WI38 (cell line): Measurements from ENCODE around the gene RNF6.
"Not testable (repeated sequence)": the region's sequence is repeated elsewhere in the genome, so short reads cannot be mapped to it uniquely, and the experiment has no call there.

Experiments used
- H3K4me3 ChIP-seq: 2 replicates; pipeline ENCODE4 v1.5.1; 2011; ENCODE audit warnings: low read depth, mild to moderate bottlenecking, control low read depth, low read length
- TF ChIP-seq, protein P1 (sequence below): IDR thresholded peaks from 2 replicates; pipeline ENCODE4 v1.5.1; 2012; ENCODE audit warnings: low read depth, mild to moderate bottlenecking, control low read depth, low read length

RNF6 gene

DNA sequence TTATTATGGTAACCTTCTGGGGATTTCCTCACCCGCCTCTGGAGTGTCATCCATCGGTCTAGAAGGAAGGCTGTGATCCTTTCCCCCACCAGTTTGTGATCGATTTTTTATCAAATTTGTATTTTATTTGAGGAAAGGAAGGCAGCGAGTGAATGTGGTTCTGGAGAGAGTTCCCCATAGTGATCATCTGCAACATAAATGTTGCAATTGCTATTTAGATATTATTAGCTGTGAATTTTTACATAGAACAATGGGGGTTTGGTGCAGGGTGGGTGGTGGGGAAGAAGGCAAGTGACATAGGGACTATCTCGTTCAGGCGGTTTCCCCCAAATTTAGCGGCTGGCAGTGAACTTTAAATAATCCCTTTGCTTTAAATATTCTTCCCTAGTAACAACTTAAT lies 33.0 kb upstream of the RNF6 start:
- TF ChIP-seq, protein P1, sequence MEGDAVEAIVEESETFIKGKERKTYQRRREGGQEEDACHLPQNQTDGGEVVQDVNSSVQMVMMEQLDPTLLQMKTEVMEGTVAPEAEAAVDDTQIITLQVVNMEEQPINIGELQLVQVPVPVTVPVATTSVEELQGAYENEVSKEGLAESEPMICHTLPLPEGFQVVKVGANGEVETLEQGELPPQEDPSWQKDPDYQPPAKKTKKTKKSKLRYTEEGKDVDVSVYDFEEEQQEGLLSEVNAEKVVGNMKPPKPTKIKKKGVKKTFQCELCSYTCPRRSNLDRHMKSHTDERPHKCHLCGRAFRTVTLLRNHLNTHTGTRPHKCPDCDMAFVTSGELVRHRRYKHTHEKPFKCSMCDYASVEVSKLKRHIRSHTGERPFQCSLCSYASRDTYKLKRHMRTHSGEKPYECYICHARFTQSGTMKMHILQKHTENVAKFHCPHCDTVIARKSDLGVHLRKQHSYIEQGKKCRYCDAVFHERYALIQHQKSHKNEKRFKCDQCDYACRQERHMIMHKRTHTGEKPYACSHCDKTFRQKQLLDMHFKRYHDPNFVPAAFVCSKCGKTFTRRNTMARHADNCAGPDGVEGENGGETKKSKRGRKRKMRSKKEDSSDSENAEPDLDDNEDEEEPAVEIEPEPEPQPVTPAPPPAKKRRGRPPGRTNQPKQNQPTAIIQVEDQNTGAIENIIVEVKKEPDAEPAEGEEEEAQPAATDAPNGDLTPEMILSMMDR = no peak
- H3K4me3 ChIP-seq = peak overlapping the region; percentile 70

DNA sequence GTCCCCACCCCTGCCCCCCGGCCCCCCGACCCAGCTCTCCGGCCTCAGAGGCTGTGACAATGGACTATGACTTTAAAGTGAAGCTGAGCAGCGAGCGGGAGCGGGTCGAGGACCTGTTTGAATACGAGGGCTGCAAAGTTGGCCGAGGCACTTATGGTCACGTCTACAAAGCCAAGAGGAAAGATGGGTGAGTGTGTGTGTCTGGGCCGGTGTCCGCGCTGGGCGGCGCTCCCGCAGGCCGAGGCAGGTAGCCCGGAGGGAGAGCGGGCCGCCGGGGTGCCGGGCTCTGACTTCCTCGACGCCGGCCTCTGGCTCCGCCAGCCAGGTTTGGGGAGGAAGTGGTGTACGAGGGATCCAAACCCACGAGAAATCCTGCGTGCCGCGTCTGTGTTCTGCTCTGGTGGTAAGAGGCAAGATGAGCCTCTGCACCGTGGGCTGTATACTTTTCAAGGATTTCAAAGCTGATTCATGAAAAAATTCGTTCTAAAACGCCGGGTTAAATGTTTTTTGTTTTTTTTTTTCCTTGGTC lies 32.5 kb upstream of the RNF6 start:
- TF ChIP-seq, protein P1 = no peak
- H3K4me3 ChIP-seq = peak overlapping the region; percentile 70

DNA sequence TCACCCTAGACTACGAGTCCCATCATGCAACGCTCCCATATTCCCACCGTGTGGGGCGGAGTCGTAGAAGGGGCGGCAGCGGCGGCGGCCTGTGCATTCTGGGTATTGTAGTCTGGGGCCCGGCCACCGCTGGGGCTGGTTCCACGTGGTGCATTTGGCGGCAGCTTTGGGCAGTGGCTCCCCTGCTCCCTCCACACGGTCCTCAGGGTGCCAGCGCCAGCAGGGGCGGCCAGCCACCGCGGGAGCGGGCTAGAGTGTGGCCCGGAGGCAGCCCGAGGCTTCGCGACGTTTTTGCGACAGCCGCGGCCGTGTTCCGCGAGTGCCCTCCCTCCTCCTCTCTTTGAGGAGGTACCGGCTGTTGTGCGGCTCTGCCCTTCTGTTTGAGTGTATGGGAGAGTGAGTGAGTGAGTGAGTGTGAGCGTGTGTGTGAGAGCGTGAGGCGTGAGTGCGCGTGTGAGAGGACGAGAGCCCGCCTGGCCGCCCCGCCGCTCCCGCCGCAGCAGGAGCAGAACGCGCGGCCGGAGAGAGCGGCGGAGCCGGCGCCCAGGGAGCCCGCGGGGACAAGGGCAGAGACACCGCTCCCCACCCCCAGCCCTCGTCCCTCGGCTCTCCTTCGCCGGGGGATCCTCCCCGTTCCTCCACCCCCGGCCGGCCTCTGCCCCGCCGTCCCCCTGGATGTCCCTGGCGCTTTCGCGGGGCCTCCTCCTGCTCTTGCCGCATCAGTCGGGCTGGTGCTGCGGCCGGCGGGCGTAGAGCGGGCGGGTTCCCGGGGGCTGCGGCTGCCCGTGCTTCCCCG lies 31.9 kb upstream of the RNF6 start, which contains the start of gene CDK8:
CDK8 (plus strand) TSS at position 343 of the 796 bp plus-strand sequence. CDS start 513 bp downstream, outside the sequence.
- TF ChIP-seq, protein P1 = no peak
- H3K4me3 ChIP-seq = peak within 1 kb of the TSS; percentile 70

DNA sequence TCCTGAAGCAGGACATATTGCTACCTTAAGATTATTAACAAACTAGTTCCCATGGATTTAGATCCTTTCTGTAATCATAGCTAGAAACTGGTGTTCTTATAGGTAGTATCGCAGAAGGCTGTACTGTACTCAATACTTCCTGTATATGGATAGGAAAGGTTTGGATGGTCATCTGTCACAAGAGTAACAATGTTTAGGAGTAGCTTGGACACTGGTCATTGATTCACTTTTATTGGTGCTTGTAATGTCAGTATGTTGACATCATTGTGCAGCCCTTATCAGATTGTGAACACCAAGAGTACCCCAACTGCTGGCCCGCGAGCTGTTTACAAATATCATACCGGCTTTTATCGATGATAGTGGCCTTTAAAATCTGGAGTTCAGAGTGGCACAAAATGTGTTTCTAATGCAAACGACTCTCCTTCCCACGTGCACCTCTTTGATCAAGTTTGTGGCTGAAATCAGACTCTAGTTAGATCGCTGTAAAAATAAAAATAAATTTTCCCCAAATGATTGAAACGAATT lies 31.2 kb upstream of the RNF6 start:
- peak overlapping the region; percentile 70 for H3K4me3 ChIP-seq

GRCh38 chr13:26252006-26252405 lies 29.9 kb upstream of the RNF6 start:
- not testable (repeated sequence) for H3K4me3 ChIP-seq

More for the DNA sequence above, 31.2 kb upstream of the RNF6 start:
- TF ChIP-seq, protein P1 = no peak

GRCh38 chr13:26249551-26249950 lies 27.4 kb upstream of the RNF6 start:
- no peak overlapping the region for H3K4me3 ChIP-seq
- TF ChIP-seq, protein P1 = no peak

DNA sequence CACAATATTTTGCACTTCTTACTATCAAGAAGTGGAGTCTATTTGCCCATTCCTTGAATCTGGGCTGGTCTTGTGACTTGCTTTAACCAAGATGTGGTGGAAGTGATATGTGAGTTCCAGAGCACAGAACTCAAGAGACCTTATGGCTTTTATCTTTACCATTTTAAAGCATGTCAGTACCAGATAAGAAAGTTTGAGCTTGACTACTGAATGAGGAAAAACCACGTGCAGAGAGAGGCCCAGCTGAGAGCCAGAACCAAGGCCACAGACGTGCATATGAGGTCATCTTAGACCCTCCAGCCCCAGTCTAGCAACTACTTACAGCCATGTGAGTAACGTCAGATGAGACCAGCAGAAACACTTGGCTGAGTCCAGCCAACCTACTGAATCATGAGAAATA lies 25.5 kb upstream of the RNF6 start:
- no peak overlapping the region for H3K4me3 ChIP-seq
- TF ChIP-seq, protein P1 = no peak
